HepG2 (cell line): ENCODE data around the gene CLCA4. TPM values are rescaled to one million over a fixed set of nuclear protein-coding genes. Genes with fewer than 3 reads are reported as not detected.

Source experiments
- ATAC-seq: fragments of 200-7000 bp; cut with Tn5 transposase; 3 replicates; pipeline ENCODE4 v1.9.1; 2020; ENCODE audit warnings: mild to moderate bottlenecking, moderate library complexity
- BruUV-seq: library from RNA; stranded (reverse); fragments of 400-500 nt; replicated peaks from 2 replicates; lab custom pipeline; 2021; lab: Mats Ljungman, UMichigan
- CTCF ChIA-PET: fragments of 300-600 bp; formaldehyde crosslinking; extraction: SDS; loops from one replicate; lab custom pipeline; 2021; ENCODE audit warnings: low total read pairs, inconsistent platforms, low intra/inter-chr PET ratio; lab: Yijun Ruan, JAX
- POLR2A ChIA-PET: fragments of 350-600 bp; sonication (Branson Sonifier 250); formaldehyde crosslinking; loops from one replicate; lab custom pipeline; 2020; ENCODE audit warnings: antibody characterized with exemption, inconsistent platforms; lab: Yijun Ruan, JAX
- DNase-seq: peaks from one replicate; pipeline ENCODE4 v3.0.0-alpha.2; 2015; ENCODE audit warnings: low spot score
- FAIRE-seq: peaks from 3 replicates; lab custom pipeline; 2011; peaks lifted over from hg19 to GRCh38; lab: Jason Lieb, UNC
- H2AFZ ChIP-seq: one replicate; pipeline ENCODE4 v1.6.1; 2011; ENCODE audit warnings: low read length, inconsistent platforms
- H3K27ac ChIP-seq: fragments of 300-600 bp; 3 replicates; pipeline ENCODE4 v1.8.0; 2011; ENCODE audit warnings: mixed run types, mild to moderate bottlenecking, mixed read lengths, low read length, inconsistent platforms; ENCODE audit not compliant: insufficient read depth; ENCODE audit errors: extremely low read length
- H3K27me3 ChIP-seq, 2 experiments: fragments of 200-600 bp in 1 of 2; 2 replicates in 1 of 2; 3 replicates in 1 of 2; pipeline versions ENCODE4 v1.6.0 to v1.8.0; 2011; ENCODE audit warnings: low read length in 2 of 2, mild to moderate bottlenecking in 2 of 2, moderate library complexity in 2 of 2, inconsistent platforms in 1 of 2; ENCODE audit not compliant: insufficient read depth in 2 of 2, control insufficient read depth in 1 of 2
- H3K36me3 ChIP-seq, 2 experiments: fragments of 200-600 bp in 1 of 2; replicated peaks in 1 of 2; 2 replicates in 1 of 2; 3 replicates in 1 of 2; pipeline versions ENCODE4 v1.5.1 to v1.8.0; 2011; ENCODE audit warnings: low read length in 2 of 2, inconsistent platforms in 1 of 2; ENCODE audit not compliant: insufficient read depth in 2 of 2, control insufficient read depth in 1 of 2
- H3K4me1 ChIP-seq: 2 replicates; pipeline ENCODE4 v1.5.1; 2012; ENCODE audit warnings: low read length, inconsistent platforms; ENCODE audit not compliant: insufficient read depth
- H3K4me2 ChIP-seq: 2 replicates; pipeline ENCODE4 v1.6.0; 2011; ENCODE audit warnings: low read depth, low read length, inconsistent platforms
- H3K4me3 ChIP-seq, 3 experiments: fragments of 200-600 bp in 1 of 3; sonication (generic), shearing (Covaris generic) in 1 of 3; replicated peaks in 1 of 3; 2 replicates each; pipeline ENCODE4 v1.5.1; 2011 to 2016; ENCODE audit warnings: low read length in 3 of 3, inconsistent platforms in 2 of 3, low read depth in 2 of 3, mild to moderate bottlenecking in 2 of 3, control low read depth in 1 of 3, mixed read lengths in 1 of 3; ENCODE audit not compliant: insufficient read depth in 1 of 3
- H3K79me2 ChIP-seq: one replicate; pipeline ENCODE4 v1.6.1; 2011; ENCODE audit warnings: low read length, inconsistent platforms; ENCODE audit not compliant: insufficient read depth
- H3K9ac ChIP-seq: 2 replicates; pipeline ENCODE4 v1.6.0; 2011; ENCODE audit warnings: mild to moderate bottlenecking, low read depth, low read length, inconsistent platforms; ENCODE audit not compliant: insufficient read depth
- H3K9me3 ChIP-seq: 2 replicates; pipeline ENCODE4 v1.5.1; 2012; ENCODE audit warnings: mild to moderate bottlenecking, low read length
- H4K20me1 ChIP-seq: 2 replicates; pipeline ENCODE4 v1.6.0; 2011; ENCODE audit warnings: inconsistent platforms, mild to moderate bottlenecking, low read length, moderate library complexity; ENCODE audit not compliant: insufficient read depth
- CHCHD3 ChIP-seq: sonication (generic); formaldehyde crosslinking; IDR thresholded peaks from 2 replicates; pipeline ENCODE4 v1.8.0; 2022; ENCODE audit warnings: mild to moderate bottlenecking, missing genetic modification reagents, moderate library complexity
- CSRNP2 ChIP-seq: sonication (generic); formaldehyde crosslinking; conservative IDR thresholded peaks from 2 replicates; pipeline ENCODE4 v1.8.0; 2022; ENCODE audit warnings: low read depth, missing genetic modification reagents
- DDIT3 ChIP-seq: sonication (generic); formaldehyde crosslinking; IDR thresholded peaks from 2 replicates; pipeline ENCODE4 v1.4.0; 2020; ENCODE audit warnings: mild to moderate bottlenecking, missing genetic modification reagents
- FLYWCH1 ChIP-seq: sonication (generic); formaldehyde crosslinking; IDR thresholded peaks from 2 replicates; pipeline ENCODE4 v1.8.1; 2023; ENCODE audit warnings: mild to moderate bottlenecking, missing genetic modification reagents
- FOXK2 ChIP-seq: fragments of 450-650 bp; IDR thresholded peaks from 2 replicates; pipeline ENCODE4 v1.6.1; 2016
- HMG20B ChIP-seq: conservative IDR thresholded peaks from 2 replicates; pipeline ENCODE4 v1.6.1; 2016; ENCODE audit warnings: missing genetic modification reagents, missing compliant biosample characterization
- MAF1 ChIP-seq: sonication (generic); formaldehyde crosslinking; IDR thresholded peaks from 2 replicates; pipeline ENCODE4 v1.5.0; 2020; ENCODE audit warnings: missing genetic modification reagents, borderline replicate concordance
- PAX8 ChIP-seq: sonication (generic); formaldehyde crosslinking; IDR thresholded peaks from 2 replicates; pipeline ENCODE4 v1.8.0; 2022; ENCODE audit warnings: mild to moderate bottlenecking, missing genetic modification reagents, borderline replicate concordance
- RFXAP ChIP-seq: sonication (generic); formaldehyde crosslinking; IDR thresholded peaks from 2 replicates; pipeline ENCODE4 v1.4.0; 2020; ENCODE audit warnings: missing genetic modification reagents, borderline replicate concordance
- RNF219 ChIP-seq: sonication (generic); formaldehyde crosslinking; IDR thresholded peaks from 2 replicates; pipeline ENCODE4 v1.5.0; 2020; ENCODE audit warnings: mild to moderate bottlenecking, missing genetic modification reagents
- SALL2 ChIP-seq: sonication (generic); formaldehyde crosslinking; IDR thresholded peaks from 2 replicates; pipeline ENCODE4 v1.8.1; 2023; ENCODE audit warnings: mild to moderate bottlenecking, missing genetic modification reagents, inconsistent platforms
- SMAD1 ChIP-seq: sonication (generic); formaldehyde crosslinking; IDR thresholded peaks from 2 replicates; pipeline ENCODE4 v1.4.0; 2020; ENCODE audit warnings: missing genetic modification reagents, low read depth, mild to moderate bottlenecking, borderline replicate concordance
- THAP9 ChIP-seq: sonication (generic); formaldehyde crosslinking; IDR thresholded peaks from 2 replicates; pipeline ENCODE4; 2020; ENCODE audit warnings: missing genetic modification reagents, mild to moderate bottlenecking, borderline replicate concordance
- ZFP36L1 ChIP-seq: sonication (generic); formaldehyde crosslinking; IDR thresholded peaks from 2 replicates; pipeline ENCODE4 v1.8.0; 2022; ENCODE audit warnings: mild to moderate bottlenecking, missing genetic modification reagents, moderate library complexity
- ZFX ChIP-seq: sonication (generic); formaldehyde crosslinking; IDR thresholded peaks from 2 replicates; pipeline ENCODE4 v1.4.0; 2020; ENCODE audit warnings: mild to moderate bottlenecking, low read depth, missing genetic modification reagents, moderate library complexity
- ZNF3 ChIP-seq: IDR thresholded peaks from 2 replicates; pipeline ENCODE4 v1.7.0; 2017; ENCODE audit warnings: inconsistent platforms
- ZSCAN22 ChIP-seq: sonication (generic); formaldehyde crosslinking; IDR thresholded peaks from 2 replicates; pipeline ENCODE4 v1.4.0; 2020; ENCODE audit warnings: mild to moderate bottlenecking, missing genetic modification reagents
- WGBS: methylation state at CpG from one replicate; pipeline ENCODE4 v1.1.6; 2017; ENCODE audit warnings: low lambda C conversion rate; 5-methylcytosine and 5-hydroxymethylcytosine counted together
- in situ Hi-C: cut with HindIII; loops from 2 replicates; pipeline ENCODE4 v1.10.0; 2017; ENCODE audit warnings: low pct_unique_long_range_greater_than_20kb; ENCODE audit not compliant: extremely low pct_ligation_motif_present
- intact Hi-C: fragments of 100-400 bp; cut with micrococcal nuclease; formaldehyde crosslinking; loops from one replicate; pipeline ENCODE4 v1.10.0; 2022; ENCODE audit not compliant: unreplicated experiment
- polyA plus RNA-seq, 8 experiments: library from polyadenylated mRNA; depleted of rRNA in 3 of 8; stranded (reverse) in 7 of 8; unstranded in 1 of 8; fragments of >200 nt; fragmentation: Illumina TruSeq in 4 of 8; extraction: Trizol in 4 of 8; gene quantifications; 2 replicates each; pipeline versions ENCODE4 v1.2.1 to v1.2.3, GENCODE V29; 2011 to 2016; ENCODE audit warnings: low read depth in 4 of 8, missing spikeins in 1 of 8, mixed read lengths in 1 of 8; ENCODE audit not compliant: insufficient read depth in 1 of 8
- total RNA-seq, 5 experiments: library from RNA; depleted of rRNA; stranded (reverse); fragments of >200 nt; fragmentation: Illumina TruSeq; extraction: Trizol; gene quantifications; 2 replicates each; pipeline ENCODE4 v1.2.3, GENCODE V29; 2016; ENCODE audit warnings: low read depth in 1 of 5

CLCA4 gene
- total and polyA plus RNA-seq, 2 of the 13 experiments (the other 11 are each of a cell fraction or from before 2014, with no cell fraction given), result not detected

- TF ChIP-seq THAP9 (CRISPR knock-in tag) (no peak), SMAD1 (CRISPR knock-in tag) (no peak), ZSCAN22 (CRISPR knock-in tag) (no peak), RNF219 (CRISPR knock-in tag) (no peak)
These were observed 21.0 kb downstream of the CLCA4 start (continued) for GRCh38 chr1:86567878-86568277.

GRCh38 chr1:86573763-86574484 is 27.0 kb downstream of the CLCA4 start:
- no peak for DNase-seq
- FAIRE-seq, result no peak
- Histone ChIP-seq H3K9ac (no peak overlapping the region), H2AFZ (no peak overlapping the region), H3K4me2 (no peak overlapping the region), H3K4me1 (no peaks in the 10 kb centered on the region), H3K36me3 (no peaks in the 10 kb centered on the region), H3K27ac (no peak overlapping the region), H3K79me2 (no peaks in the 10 kb centered on the region), H4K20me1 (no peaks in the 10 kb centered on the region), H3K4me3 (no peak overlapping the region), H3K9me3 (no peaks in the 10 kb centered on the region), H3K27me3 (0 out of 5 replicates have a peak, but pooled peaks cover 0 to 4% of the 10 kb centered on the region in 2 experiments)
- ChIA-PET POLR2A (no interaction called here), CTCF (no interaction called here)
- ATAC-seq, result no peak
- in situ Hi-C loops, result no loop called here
- WGBS, result 6% methylated on average over 2 of the region's 2 CpGs
- intact Hi-C loops, result no loop called here
- no TSS peak for BruUV-seq
- TF ChIP-seq PAX8, result no peak
- TF ChIP-seq DDIT3 (CRISPR knock-in tag), result no peak
- TF ChIP-seq ZFP36L1, result no peak
- no peak for TF ChIP-seq ZFX (CRISPR knock-in tag)
- no peak for TF ChIP-seq ZNF3 (CRISPR knock-in tag)
- no peak for TF ChIP-seq CHCHD3
- TF ChIP-seq MAF1 (CRISPR knock-in tag), result no peak
- no peak for TF ChIP-seq FLYWCH1 (CRISPR knock-in tag)
- no peak for TF ChIP-seq SALL2 (CRISPR knock-in tag)
- TF ChIP-seq FOXK2, result no peak
- no peak for TF ChIP-seq HMG20B (CRISPR knock-in tag)
- no peak for TF ChIP-seq CSRNP2 (CRISPR knock-in tag)
- no peak for TF ChIP-seq RFXAP (CRISPR knock-in tag)
